ENCODE measurements around the gene TBXA2R. TPM values are rescaled to one million over a fixed set of nuclear protein-coding genes. Genes with fewer than 3 reads are reported as not detected.

The TBXA2R gene
- total RNA-seq, 1 donor from 2014 or later = not detected

DNA sequence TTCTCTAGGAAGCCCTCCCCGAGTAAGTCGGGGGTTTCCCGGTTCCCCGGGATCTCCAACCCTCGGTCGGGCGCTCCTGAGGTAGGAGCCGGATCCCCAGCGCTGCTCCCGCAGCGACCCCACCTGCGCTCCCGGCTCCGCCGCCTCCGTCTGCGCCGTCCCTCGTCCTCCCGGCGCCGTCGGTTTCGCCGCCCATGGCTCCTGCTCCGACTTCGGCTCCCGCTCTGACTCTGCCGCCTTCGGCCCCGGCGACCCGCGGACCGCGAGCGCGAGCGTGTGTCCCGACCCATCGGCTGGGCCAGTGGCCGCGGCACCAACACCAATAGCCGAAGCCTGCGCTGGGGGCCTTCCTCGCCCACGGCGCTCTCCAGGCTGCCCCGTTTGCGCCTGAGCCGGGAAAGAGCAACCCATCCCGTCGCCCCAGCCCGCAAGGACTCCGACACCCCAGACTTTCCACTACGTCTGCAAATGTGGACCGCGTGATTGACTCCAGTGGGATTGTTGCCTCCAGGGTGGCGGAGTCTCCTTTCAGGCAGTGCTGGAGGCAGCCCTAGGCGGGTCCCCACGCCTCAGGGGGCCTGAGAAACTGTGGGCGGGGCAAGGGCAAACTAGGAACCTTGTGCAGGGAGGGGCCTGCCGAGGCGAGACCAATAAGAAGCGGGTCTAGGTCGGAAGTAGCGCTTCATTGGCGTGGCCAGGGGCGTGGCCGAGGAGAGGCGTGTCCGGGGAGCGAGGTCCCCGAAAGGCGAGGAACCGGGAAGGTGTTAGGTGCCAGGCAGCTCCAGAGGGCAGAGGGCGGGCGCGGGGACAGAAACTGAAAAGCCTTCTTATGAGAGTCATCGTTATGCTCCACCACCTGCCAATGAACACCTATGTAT is 20.0 kb upstream of the TBXA2R start, which contains the start of gene CACTIN:
CACTIN (minus strand) TSS at position 318 of the 878 bp plus-strand sequence; CDS start at position 290, 28 bp downstream.
- Mint-ChIP-seq H3K27me3 (no peaks in the 10 kb centered on the region), H3K9me3 (no peaks in the 10 kb centered on the region), H3K27ac (peak within 1 kb of the TSS; percentile 99), H3K4me3 (peak within 1 kb of the TSS; percentile 93), H3K4me1 (ENCODE audit: unreplicated experiment) (peaks cover 20% of the 10 kb centered on the region), H3K36me3 (peaks cover 4% of the 10 kb centered on the region)
- peak; percentile 95 for DNase-seq (ENCODE audit: extremely low spot score, unreplicated experiment)
- TF ChIP-seq, protein P1, sequence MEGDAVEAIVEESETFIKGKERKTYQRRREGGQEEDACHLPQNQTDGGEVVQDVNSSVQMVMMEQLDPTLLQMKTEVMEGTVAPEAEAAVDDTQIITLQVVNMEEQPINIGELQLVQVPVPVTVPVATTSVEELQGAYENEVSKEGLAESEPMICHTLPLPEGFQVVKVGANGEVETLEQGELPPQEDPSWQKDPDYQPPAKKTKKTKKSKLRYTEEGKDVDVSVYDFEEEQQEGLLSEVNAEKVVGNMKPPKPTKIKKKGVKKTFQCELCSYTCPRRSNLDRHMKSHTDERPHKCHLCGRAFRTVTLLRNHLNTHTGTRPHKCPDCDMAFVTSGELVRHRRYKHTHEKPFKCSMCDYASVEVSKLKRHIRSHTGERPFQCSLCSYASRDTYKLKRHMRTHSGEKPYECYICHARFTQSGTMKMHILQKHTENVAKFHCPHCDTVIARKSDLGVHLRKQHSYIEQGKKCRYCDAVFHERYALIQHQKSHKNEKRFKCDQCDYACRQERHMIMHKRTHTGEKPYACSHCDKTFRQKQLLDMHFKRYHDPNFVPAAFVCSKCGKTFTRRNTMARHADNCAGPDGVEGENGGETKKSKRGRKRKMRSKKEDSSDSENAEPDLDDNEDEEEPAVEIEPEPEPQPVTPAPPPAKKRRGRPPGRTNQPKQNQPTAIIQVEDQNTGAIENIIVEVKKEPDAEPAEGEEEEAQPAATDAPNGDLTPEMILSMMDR (conservative IDR thresholded peaks at IDR 0.05) = no peak

GRCh38 chr19:3625996-3626472 is 19.4 kb upstream of the TBXA2R start:
- Mint-ChIP-seq H3K36me3 (peaks cover 4% of the 10 kb centered on the region), H3K4me3 (peak overlapping the region; percentile 93), H3K27me3 (no peaks in the 10 kb centered on the region), H3K4me1 (ENCODE audit: unreplicated experiment) (peaks cover 20% of the 10 kb centered on the region), H3K9me3 (no peaks in the 10 kb centered on the region), H3K27ac (peak overlapping the region; percentile 99)
- TF ChIP-seq, protein P1 (conservative IDR thresholded peaks at IDR 0.05) = no peak
- DNase-seq (ENCODE audit: extremely low spot score, unreplicated experiment) = no peak

GRCh38 chr19:3623716-3624115 is 17.0 kb upstream of the TBXA2R start:
- TF ChIP-seq, protein P1 (conservative IDR thresholded peaks at IDR 0.05) = no peak
- Mint-ChIP-seq H3K27ac (no peak overlapping the region), H3K36me3 (peaks cover 4% of the 10 kb centered on the region), H3K9me3 (no peaks in the 10 kb centered on the region), H3K4me1 (ENCODE audit: unreplicated experiment) (peaks cover 20% of the 10 kb centered on the region), H3K27me3 (no peaks in the 10 kb centered on the region), H3K4me3 (no peak overlapping the region)
- no peak for DNase-seq (ENCODE audit: extremely low spot score, unreplicated experiment)

DNA sequence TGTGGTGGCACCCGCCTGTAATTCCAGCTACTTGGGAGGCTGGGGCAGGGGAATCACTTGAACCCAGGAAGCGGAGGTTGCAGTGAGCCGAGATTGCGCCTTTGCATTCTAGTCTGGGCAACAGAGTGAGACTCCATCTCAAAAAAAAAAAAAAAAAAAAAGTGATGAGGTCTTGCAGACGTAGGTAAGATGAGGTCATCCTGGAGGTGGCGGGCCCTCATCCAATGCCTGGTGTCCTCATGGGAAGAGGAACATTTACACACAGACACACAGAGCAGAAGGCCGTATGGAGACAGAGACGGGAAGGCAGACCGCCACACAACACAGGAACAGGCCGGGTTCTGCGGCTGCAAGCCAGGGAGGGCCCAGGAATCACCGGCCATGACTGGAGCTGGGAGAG is 15.5 kb upstream of the TBXA2R start:
- Mint-ChIP-seq H3K9me3 (no peaks in the 10 kb centered on the region), H3K27ac (no peak overlapping the region), H3K36me3 (peaks cover 4% of the 10 kb centered on the region), H3K4me1 (ENCODE audit: unreplicated experiment) (peaks cover 20% of the 10 kb centered on the region), H3K27me3 (no peaks in the 10 kb centered on the region), H3K4me3 (no peak overlapping the region)
- DNase-seq (ENCODE audit: extremely low spot score, unreplicated experiment) = no peak
- TF ChIP-seq, protein P1 (conservative IDR thresholded peaks at IDR 0.05) = no peak

DNA sequence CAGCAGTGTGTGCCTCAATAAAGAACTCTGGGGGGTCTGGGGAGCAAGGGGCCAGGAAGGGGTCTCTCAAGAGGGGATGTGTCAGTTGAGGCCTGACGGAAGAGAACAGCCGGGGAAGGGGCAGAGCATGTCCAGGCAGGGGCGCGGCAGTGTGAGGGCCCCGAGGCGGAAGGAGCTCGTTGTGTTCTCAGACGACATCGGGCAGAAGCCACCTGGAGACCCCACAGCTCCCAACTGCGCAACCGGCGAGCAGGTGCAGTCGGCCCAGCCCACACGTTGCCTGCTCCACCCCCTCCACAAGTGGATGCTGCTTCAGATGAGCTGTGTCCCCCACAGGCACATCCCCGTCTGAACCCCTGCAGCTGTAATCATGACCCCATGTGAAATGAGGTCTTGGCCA is 15.0 kb upstream of the TBXA2R start:
- TF ChIP-seq, protein P1 (conservative IDR thresholded peaks at IDR 0.05) = no peak
- no peak overlapping the region for H3K27ac Mint-ChIP-seq
- DNase-seq (ENCODE audit: extremely low spot score, unreplicated experiment) = no peak
- no peak overlapping the region for H3K4me3 Mint-ChIP-seq
- no peaks in the 10 kb centered on the region for H3K27me3 Mint-ChIP-seq
- H3K36me3 Mint-ChIP-seq = no peaks in the 10 kb centered on the region
- H3K4me1 Mint-ChIP-seq (ENCODE audit: unreplicated experiment) = peaks cover 14% of the 10 kb centered on the region
- no peaks in the 10 kb centered on the region for H3K9me3 Mint-ChIP-seq
